HEK293 (cell line): ENCODE results near the gene IZUMO1.

Experiments used
- EGR2 ChIP-seq: fragments of 450-650 bp; formaldehyde crosslinking; IDR thresholded peaks from 2 replicates; pipeline ENCODE4 v1.5.1; 2016; ENCODE audit warnings: low read depth, missing biosample characterization, missing genetic modification characterization
- GFI1B ChIP-seq: fragments of 450-650 bp; formaldehyde crosslinking; IDR thresholded peaks from 2 replicates; pipeline ENCODE4 v1.5.1; 2016; ENCODE audit warnings: missing biosample characterization, missing genetic modification characterization
- HIC1 ChIP-seq: fragments of 450-650 bp; formaldehyde crosslinking; IDR thresholded peaks from 2 replicates; pipeline ENCODE4 v1.5.1; 2016; ENCODE audit warnings: missing biosample characterization, missing genetic modification characterization
- HOXD13 ChIP-seq: sonication (generic); formaldehyde crosslinking; IDR thresholded peaks from 2 replicates; pipeline ENCODE4 v1.8.0; 2022; ENCODE audit warnings: missing genetic modification reagents, borderline replicate concordance
- INSM2 ChIP-seq: fragments of 450-650 bp; formaldehyde crosslinking; IDR thresholded peaks from 2 replicates; pipeline ENCODE4 v1.5.1; 2016; ENCODE audit warnings: missing biosample characterization, missing genetic modification characterization
- KLF7 ChIP-seq: fragments of 450-650 bp; formaldehyde crosslinking; IDR thresholded peaks from 2 replicates; pipeline ENCODE4 v1.5.1; 2016; ENCODE audit warnings: missing biosample characterization, missing genetic modification characterization, borderline replicate concordance
- RBAK ChIP-seq: fragments of 450-650 bp; formaldehyde crosslinking; IDR thresholded peaks from 2 replicates; pipeline ENCODE4 v1.5.1; 2016; ENCODE audit warnings: missing biosample characterization, missing genetic modification characterization
- TSHZ1 ChIP-seq: fragments of 450-650 bp; formaldehyde crosslinking; IDR thresholded peaks from 2 replicates; pipeline ENCODE4 v1.5.1; 2016; ENCODE audit warnings: missing biosample characterization, missing genetic modification characterization, borderline replicate concordance
- YY2 ChIP-seq: fragments of 450-650 bp; formaldehyde crosslinking; IDR thresholded peaks from 2 replicates; pipeline ENCODE4 v1.5.1; 2016; ENCODE audit warnings: missing biosample characterization, missing genetic modification characterization
- ZBTB11 ChIP-seq: fragments of 450-650 bp; formaldehyde crosslinking; conservative IDR thresholded peaks from 2 replicates; pipeline ENCODE4 v1.5.1; 2016; ENCODE audit warnings: low read depth, missing biosample characterization, missing genetic modification characterization
- ZFHX2 ChIP-seq: fragments of 450-650 bp; formaldehyde crosslinking; conservative IDR thresholded peaks from 2 replicates; pipeline ENCODE4 v1.5.1; 2016; ENCODE audit warnings: missing biosample characterization, missing genetic modification characterization
- ZNF140 ChIP-seq: fragments of 450-650 bp; formaldehyde crosslinking; IDR thresholded peaks from 2 replicates; pipeline ENCODE4 v1.5.1; 2016; ENCODE audit warnings: missing biosample characterization, missing genetic modification characterization
- ZNF174 ChIP-seq: fragments of 450-650 bp; formaldehyde crosslinking; IDR thresholded peaks from 2 replicates; pipeline ENCODE4 v1.5.0; 2017; ENCODE audit warnings: missing biosample characterization, mild to moderate bottlenecking, missing genetic modification characterization
- ZNF175 ChIP-seq: fragments of 450-650 bp; formaldehyde crosslinking; IDR thresholded peaks from 2 replicates; pipeline ENCODE4 v1.5.1; 2016; ENCODE audit warnings: missing biosample characterization, missing genetic modification characterization
- ZNF211 ChIP-seq: fragments of 450-650 bp; formaldehyde crosslinking; IDR thresholded peaks from 2 replicates; pipeline ENCODE4 v1.5.1; 2016; ENCODE audit warnings: low read depth, missing biosample characterization, missing genetic modification characterization
- ZNF239 ChIP-seq: fragments of 450-650 bp; formaldehyde crosslinking; IDR thresholded peaks from 2 replicates; pipeline ENCODE4 v1.5.1; 2016; ENCODE audit warnings: missing biosample characterization, missing genetic modification characterization
- ZNF274 ChIP-seq, 2 experiments: fragments of 200-500 bp in 1 of 2; fragments of 450-650 bp in 1 of 2; sonication (Bioruptor generic) in 1 of 2; formaldehyde crosslinking in 1 of 2; IDR thresholded peaks; 2 replicates each; pipeline versions ENCODE4 v1.5.1 to v1.6.1; 2014 to 2016; ENCODE audit warnings: borderline replicate concordance in 1 of 2, inconsistent platforms in 1 of 2, low read length in 1 of 2, missing biosample characterization in 1 of 2, missing genetic modification characterization in 1 of 2
- ZNF302 ChIP-seq: fragments of 450-650 bp; formaldehyde crosslinking; IDR thresholded peaks from 2 replicates; pipeline ENCODE4 v1.5.1; 2016; ENCODE audit warnings: missing biosample characterization, missing genetic modification characterization, low read depth
- ZNF324 ChIP-seq: fragments of 450-650 bp; formaldehyde crosslinking; IDR thresholded peaks from 2 replicates; pipeline ENCODE4 v1.5.1; 2016; ENCODE audit warnings: missing biosample characterization, missing genetic modification characterization
- ZNF341 ChIP-seq: fragments of 450-650 bp; formaldehyde crosslinking; IDR thresholded peaks from 2 replicates; pipeline ENCODE4; 2016; ENCODE audit warnings: low read depth, missing biosample characterization, missing genetic modification characterization
- ZNF514 ChIP-seq: fragments of 450-650 bp; formaldehyde crosslinking; IDR thresholded peaks from 2 replicates; pipeline ENCODE4 v1.5.1; 2016; ENCODE audit warnings: missing biosample characterization, missing genetic modification characterization
- ZNF558 ChIP-seq: fragments of 450-650 bp; formaldehyde crosslinking; IDR thresholded peaks from 2 replicates; pipeline ENCODE4 v1.5.1; 2016; ENCODE audit warnings: missing biosample characterization, missing genetic modification characterization
- ZNF660 ChIP-seq: fragments of 450-650 bp; IDR thresholded peaks from 2 replicates; pipeline ENCODE4 v1.5.1; 2018; ENCODE audit warnings: missing biosample characterization, mild to moderate bottlenecking, missing genetic modification characterization
- ZNF76 ChIP-seq: fragments of 450-650 bp; formaldehyde crosslinking; IDR thresholded peaks from 2 replicates; pipeline ENCODE4; 2016; ENCODE audit warnings: low read depth, missing biosample characterization, missing genetic modification characterization, borderline replicate concordance
- ZSCAN23 ChIP-seq: fragments of 450-650 bp; formaldehyde crosslinking; IDR thresholded peaks from 2 replicates; pipeline ENCODE4 v1.5.1; 2016; ENCODE audit warnings: missing biosample characterization, missing genetic modification characterization
- TF ChIP-seq, protein P1 (sequence below): fragments of 450-650 bp; formaldehyde crosslinking; IDR thresholded peaks from 2 replicates; pipeline ENCODE4 v1.5.1; 2017; ENCODE audit warnings: missing biosample characterization, missing genetic modification characterization

IZUMO1 gene

DNA sequence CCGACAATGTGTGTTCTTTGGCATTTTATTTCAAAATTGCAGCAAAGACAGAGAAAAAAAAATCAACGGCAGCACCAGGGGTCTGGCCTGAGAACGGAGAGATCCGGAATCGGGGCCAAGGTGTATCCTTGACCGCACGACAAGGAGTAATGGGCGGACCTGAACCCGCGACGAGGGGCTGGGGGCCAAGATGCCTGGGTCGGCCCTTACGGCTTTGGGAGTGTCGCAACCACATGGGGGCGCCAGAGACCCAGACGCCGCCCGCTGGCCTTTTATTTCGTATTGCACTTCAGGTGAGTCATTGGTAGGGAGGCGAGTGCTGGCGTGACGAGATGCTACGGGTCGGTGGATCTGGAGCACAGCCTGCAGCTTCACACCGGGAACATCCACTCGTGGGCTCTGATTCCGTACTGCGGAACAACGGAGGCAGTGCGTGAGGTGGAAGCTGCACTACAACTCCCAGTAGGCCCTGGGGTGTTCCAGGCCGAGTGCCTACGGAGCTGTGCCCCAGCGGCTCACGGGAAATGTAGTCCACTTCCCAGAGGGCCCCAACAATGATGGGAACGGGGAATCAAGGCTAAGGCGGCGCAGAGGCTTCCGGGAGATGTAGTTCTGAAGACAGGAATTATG, 48.5 kb upstream of the IZUMO1 start (continued):
- TF ChIP-seq INSM2 (tag by site-specific recombination) (no peak; the same call in 1 of the 2 replicates), KLF7 (no peak; the same call in 1 of the 2 replicates), ZNF324 (tag by site-specific recombination) (no peak; the same call in 1 of the 2 replicates), ZFHX2 (tag by site-specific recombination) (no peak), YY2 (tag by site-specific recombination) (peak; percentile 73), ZNF341 (tag by site-specific recombination) (no peak), ZNF140 (tag by site-specific recombination) (no peak), ZNF175 (tag by site-specific recombination) (no peak), ZNF660 (tag by site-specific recombination) (peak; percentile 52; the same call in 1 of the 2 replicates), ZNF211 (tag by site-specific recombination) (no peak), EGR2 (tag by site-specific recombination) (no peak), RBAK (tag by site-specific recombination) (no peak), ZNF76 (peak; percentile 100), ZNF514 (no peak), TSHZ1 (no peak), ZNF274 (IDR thresholded peaks at IDR 0.05; ENCODE audit: low read length) (no peak), ZNF274 (tag by site-specific recombination; IDR thresholded peaks at IDR 0.05; ENCODE audit: borderline replicate concordance) (no peak), GFI1B (tag by site-specific recombination) (peak; percentile 24; the same call in 1 of the 2 replicates), HOXD13 (CRISPR knock-in tag) (no peak), HIC1 (no peak), ZNF239 (tag by site-specific recombination) (0 out of 2 replicates have a peak, but pooled peaks have one; percentile 15), ZNF174 (tag by site-specific recombination) (no peak), ZNF558 (no peak), ZSCAN23 (tag by site-specific recombination) (no peak), ZNF302 (tag by site-specific recombination) (no peak), ZBTB11 (tag by site-specific recombination) (peak; percentile 73)
- TF ChIP-seq, protein P1, sequence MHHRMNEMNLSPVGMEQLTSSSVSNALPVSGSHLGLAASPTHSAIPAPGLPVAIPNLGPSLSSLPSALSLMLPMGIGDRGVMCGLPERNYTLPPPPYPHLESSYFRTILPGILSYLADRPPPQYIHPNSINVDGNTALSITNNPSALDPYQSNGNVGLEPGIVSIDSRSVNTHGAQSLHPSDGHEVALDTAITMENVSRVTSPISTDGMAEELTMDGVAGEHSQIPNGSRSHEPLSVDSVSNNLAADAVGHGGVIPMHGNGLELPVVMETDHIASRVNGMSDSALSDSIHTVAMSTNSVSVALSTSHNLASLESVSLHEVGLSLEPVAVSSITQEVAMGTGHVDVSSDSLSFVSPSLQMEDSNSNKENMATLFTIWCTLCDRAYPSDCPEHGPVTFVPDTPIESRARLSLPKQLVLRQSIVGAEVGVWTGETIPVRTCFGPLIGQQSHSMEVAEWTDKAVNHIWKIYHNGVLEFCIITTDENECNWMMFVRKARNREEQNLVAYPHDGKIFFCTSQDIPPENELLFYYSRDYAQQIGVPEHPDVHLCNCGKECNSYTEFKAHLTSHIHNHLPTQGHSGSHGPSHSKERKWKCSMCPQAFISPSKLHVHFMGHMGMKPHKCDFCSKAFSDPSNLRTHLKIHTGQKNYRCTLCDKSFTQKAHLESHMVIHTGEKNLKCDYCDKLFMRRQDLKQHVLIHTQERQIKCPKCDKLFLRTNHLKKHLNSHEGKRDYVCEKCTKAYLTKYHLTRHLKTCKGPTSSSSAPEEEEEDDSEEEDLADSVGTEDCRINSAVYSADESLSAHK, result 0 out of 2 replicates have a peak, but pooled peaks have one; percentile 8
